HepG2 (cell line): Measurements from ENCODE around the gene BICRA. TPM values are rescaled to one million over a fixed set of nuclear protein-coding genes. Genes with fewer than 3 reads are reported as not detected.

Experiments
- AKAP8 ChIP-seq: sonication (generic); formaldehyde crosslinking; IDR thresholded peaks from 2 replicates; pipeline ENCODE4 v1.5.1; 2020; ENCODE audit warnings: mild to moderate bottlenecking, missing genetic modification reagents
- CBX2 ChIP-seq, 2 experiments: fragments of 200-600 bp in 1 of 2; sonication (generic); formaldehyde crosslinking in 1 of 2; IDR thresholded peaks; 2 replicates each; pipeline versions ENCODE4 v1.7.0 to v1.8.1; 2018 to 2022; ENCODE audit warnings: low read depth in 2 of 2, low read length in 1 of 2, mild to moderate bottlenecking in 1 of 2, missing genetic modification reagents in 1 of 2
- CEBPB ChIP-seq: IDR thresholded peaks from 2 replicates; pipeline ENCODE4 v1.6.1; 2011; ENCODE audit warnings: low read depth, low read length, improper control_type of control experiment, borderline replicate concordance
- CREB1 ChIP-seq, 2 experiments: fragments of 450-650 bp in 1 of 2; IDR thresholded peaks; 2 replicates each; pipeline ENCODE4 v1.6.1; 2016 to 2017; ENCODE audit warnings: control low read depth in 1 of 2, mild to moderate bottlenecking in 1 of 2, missing compliant biosample characterization in 1 of 2, missing genetic modification characterization in 1 of 2
- KDM1A ChIP-seq: IDR thresholded peaks from 2 replicates; pipeline ENCODE4 v1.6.1; 2016; ENCODE audit warnings: missing compliant biosample characterization
- NBN ChIP-seq: fragments of 450-650 bp; conservative IDR thresholded peaks from 2 replicates; pipeline ENCODE4 v1.6.1; 2017
- PATZ1 ChIP-seq: sonication (generic); formaldehyde crosslinking; IDR thresholded peaks from 2 replicates; pipeline ENCODE4 v1.4.0; 2020; ENCODE audit warnings: missing genetic modification reagents
- PPARG ChIP-seq: conservative IDR thresholded peaks from 2 replicates; pipeline ENCODE4 v1.6.1; 2016; ENCODE audit warnings: missing biosample characterization, missing genetic modification reagents
- PREB ChIP-seq: sonication (generic); formaldehyde crosslinking; IDR thresholded peaks from 2 replicates; pipeline ENCODE4 v1.4.0; 2020; ENCODE audit warnings: missing genetic modification reagents
- PRPF4 ChIP-seq: fragments of 200-400 bp; formaldehyde crosslinking; IDR thresholded peaks from 2 replicates; pipeline ENCODE4 v1.6.1; 2016; ENCODE audit warnings: low read length, low read depth; ENCODE audit not compliant: poor library complexity, severe bottlenecking
- PTBP1 ChIP-seq: fragments of 200-400 bp; formaldehyde crosslinking; IDR thresholded peaks from 2 replicates; pipeline ENCODE4 v1.6.1; 2018; ENCODE audit warnings: low read length, low read depth; ENCODE audit not compliant: poor library complexity, severe bottlenecking
- SIX1 ChIP-seq: sonication (generic); formaldehyde crosslinking; IDR thresholded peaks from 2 replicates; pipeline ENCODE4 v1.4.0; 2020; ENCODE audit warnings: missing genetic modification reagents, borderline replicate concordance
- ZHX2 ChIP-seq, 2 experiments: sonication (generic) in 1 of 2; formaldehyde crosslinking in 1 of 2; IDR thresholded peaks; 2 replicates each; pipeline versions ENCODE4 v1.6.1 to v1.9.0; 2014 to 2022; ENCODE audit warnings: antibody characterized with exemption in 1 of 2, borderline replicate concordance in 1 of 2, inconsistent platforms in 1 of 2, low read depth in 1 of 2, missing genetic modification reagents in 1 of 2
- ZNF17 ChIP-seq: sonication (generic); formaldehyde crosslinking; IDR thresholded peaks from 2 replicates; pipeline ENCODE4 v1.5.0; 2020; ENCODE audit warnings: mild to moderate bottlenecking, missing genetic modification reagents
- ZNF251 ChIP-seq: sonication (generic); formaldehyde crosslinking; IDR thresholded peaks from 2 replicates; pipeline ENCODE4 v1.9.0; 2021; ENCODE audit warnings: mild to moderate bottlenecking, missing genetic modification reagents
- ZNF264 ChIP-seq: sonication (generic); formaldehyde crosslinking; IDR thresholded peaks from 2 replicates; pipeline ENCODE4 v1.4.0; 2020; ENCODE audit warnings: missing genetic modification reagents
- ZNF333 ChIP-seq: sonication (generic); formaldehyde crosslinking; IDR thresholded peaks from 2 replicates; pipeline ENCODE4 v1.4.0; 2020; ENCODE audit warnings: mild to moderate bottlenecking, missing genetic modification reagents, borderline replicate concordance
- polyA plus RNA-seq, 8 experiments: library from polyadenylated mRNA; depleted of rRNA in 3 of 8; stranded (reverse) in 7 of 8; unstranded in 1 of 8; fragments of >200 nt; fragmentation: Illumina TruSeq in 4 of 8; extraction: Trizol in 4 of 8; gene quantifications; 2 replicates each; pipeline versions ENCODE4 v1.2.1 to v1.2.3, GENCODE V29; 2011 to 2016; ENCODE audit warnings: low read depth in 4 of 8, missing spikeins in 1 of 8, mixed read lengths in 1 of 8; ENCODE audit not compliant: insufficient read depth in 1 of 8
- total RNA-seq, 5 experiments: library from RNA; depleted of rRNA; stranded (reverse); fragments of >200 nt; fragmentation: Illumina TruSeq; extraction: Trizol; gene quantifications; 2 replicates each; pipeline ENCODE4 v1.2.3, GENCODE V29; 2016; ENCODE audit warnings: low read depth in 1 of 5
- TF ChIP-seq, protein P1 (sequence below): IDR thresholded peaks from 2 replicates; pipeline ENCODE4 v1.6.1; 2016; ENCODE audit warnings: low read depth, borderline replicate concordance
- TF ChIP-seq, protein P2 (sequence below): sonication (generic); formaldehyde crosslinking; IDR thresholded peaks from 2 replicates; pipeline ENCODE4 v1.5.1; 2020; ENCODE audit warnings: mild to moderate bottlenecking, missing genetic modification reagents, moderate library complexity

BICRA gene
- total and polyA plus RNA-seq, 2 of the 13 experiments (the other 11 are each of a cell fraction or from before 2014, with no cell fraction given): 0.55 to 0.71 TPM

DNA sequence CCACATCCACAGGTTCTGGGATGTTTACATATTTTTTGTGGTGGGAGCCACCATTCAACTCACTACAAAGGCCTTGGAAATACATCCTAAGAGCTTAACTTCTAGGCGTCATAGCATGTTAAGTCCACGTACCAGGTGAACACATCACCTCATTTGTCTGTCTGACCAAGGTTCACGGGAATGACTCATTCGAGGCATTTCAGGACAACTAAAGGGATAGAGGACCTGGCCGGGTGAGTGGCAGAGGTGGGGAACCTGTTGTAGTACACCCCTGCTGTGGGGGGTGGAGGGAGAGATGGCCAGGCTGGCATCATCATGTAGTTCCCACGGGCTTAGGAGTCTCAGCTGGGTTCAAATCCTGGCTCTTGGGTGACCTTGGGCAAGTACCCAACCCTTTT lies 51.5 kb downstream of the BICRA start (continued):
- TF ChIP-seq ZHX2 (IDR thresholded peaks at IDR 0.05; ENCODE audit: low read depth) (0 out of 2 replicates have a peak, but pooled peaks have one; percentile 34), ZHX2 (CRISPR knock-in tag; IDR thresholded peaks at IDR 0.05; ENCODE audit: borderline replicate concordance) (no peak), CREB1 (IDR thresholded peaks at IDR 0.05) (peak; percentile 80), CREB1 (CRISPR knock-in tag; IDR thresholded peaks at IDR 0.05) (peak; percentile 66), KDM1A (CRISPR knock-in tag) (no peak), ZNF17 (CRISPR knock-in tag) (no peak), PREB (CRISPR knock-in tag) (no peak), ZNF333 (CRISPR knock-in tag) (no peak), SIX1 (no peak), CBX2 (IDR thresholded peaks at IDR 0.05; ENCODE audit: low read depth, low read length) (no peak), CBX2 (CRISPR knock-in tag; IDR thresholded peaks at IDR 0.05; ENCODE audit: low read depth) (no peak), AKAP8 (no peak), PRPF4 (no peak), NBN (no peak), ZNF264 (CRISPR knock-in tag) (no peak), PPARG (CRISPR knock-in tag) (peak; percentile 73; the same call in 1 of the 2 replicates), ZNF251 (no peak), CEBPB (no peak), PTBP1 (no peak), PATZ1 (CRISPR knock-in tag) (0 out of 2 replicates have a peak, but pooled peaks have one; percentile 8)
- TF ChIP-seq, protein P1, sequence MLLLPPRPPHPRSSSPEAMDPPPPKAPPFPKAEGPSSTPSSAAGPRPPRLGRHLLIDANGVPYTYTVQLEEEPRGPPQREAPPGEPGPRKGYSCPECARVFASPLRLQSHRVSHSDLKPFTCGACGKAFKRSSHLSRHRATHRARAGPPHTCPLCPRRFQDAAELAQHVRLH (CRISPR knock-in tag): 0 out of 2 replicates have a peak, but pooled peaks have one; percentile 26
- TF ChIP-seq, protein P2, sequence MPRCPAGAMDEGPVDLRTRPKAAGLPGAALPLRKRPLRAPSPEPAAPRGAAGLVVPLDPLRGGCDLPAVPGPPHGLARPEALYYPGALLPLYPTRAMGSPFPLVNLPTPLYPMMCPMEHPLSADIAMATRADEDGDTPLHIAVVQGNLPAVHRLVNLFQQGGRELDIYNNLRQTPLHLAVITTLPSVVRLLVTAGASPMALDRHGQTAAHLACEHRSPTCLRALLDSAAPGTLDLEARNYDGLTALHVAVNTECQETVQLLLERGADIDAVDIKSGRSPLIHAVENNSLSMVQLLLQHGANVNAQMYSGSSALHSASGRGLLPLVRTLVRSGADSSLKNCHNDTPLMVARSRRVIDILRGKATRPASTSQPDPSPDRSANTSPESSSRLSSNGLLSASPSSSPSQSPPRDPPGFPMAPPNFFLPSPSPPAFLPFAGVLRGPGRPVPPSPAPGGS: no peak
